HepG2 (cell line): ENCODE data around the gene KRT4. TPM values are rescaled to one million over a fixed set of nuclear protein-coding genes. Genes with fewer than 3 reads are reported as not detected.

ENCODE experiments used
- ATAC-seq: fragments of 200-7000 bp; cut with Tn5 transposase; 3 replicates; pipeline ENCODE4 v1.9.1; 2020; ENCODE audit warnings: mild to moderate bottlenecking, moderate library complexity
- BruUV-seq: library from RNA; stranded (reverse); fragments of 400-500 nt; replicated peaks from 2 replicates; lab custom pipeline; 2021; lab: Mats Ljungman, UMichigan
- CTCF ChIA-PET: fragments of 300-600 bp; formaldehyde crosslinking; extraction: SDS; loops from one replicate; lab custom pipeline; 2021; ENCODE audit warnings: low total read pairs, inconsistent platforms, low intra/inter-chr PET ratio; lab: Yijun Ruan, JAX
- POLR2A ChIA-PET: fragments of 350-600 bp; sonication (Branson Sonifier 250); formaldehyde crosslinking; loops from one replicate; lab custom pipeline; 2020; ENCODE audit warnings: antibody characterized with exemption, inconsistent platforms; lab: Yijun Ruan, JAX
- DNase-seq: peaks from one replicate; pipeline ENCODE4 v3.0.0-alpha.2; 2015; ENCODE audit warnings: low spot score
- FAIRE-seq: peaks from 3 replicates; lab custom pipeline; 2011; peaks lifted over from hg19 to GRCh38; lab: Jason Lieb, UNC
- H2AFZ ChIP-seq: one replicate; pipeline ENCODE4 v1.6.1; 2011; ENCODE audit warnings: low read length, inconsistent platforms
- H3K27ac ChIP-seq: fragments of 300-600 bp; 3 replicates; pipeline ENCODE4 v1.8.0; 2011; ENCODE audit warnings: mixed run types, mild to moderate bottlenecking, mixed read lengths, low read length, inconsistent platforms; ENCODE audit not compliant: insufficient read depth; ENCODE audit errors: extremely low read length
- H3K27me3 ChIP-seq, 2 experiments: fragments of 200-600 bp in 1 of 2; 2 replicates in 1 of 2; 3 replicates in 1 of 2; pipeline versions ENCODE4 v1.6.0 to v1.8.0; 2011; ENCODE audit warnings: low read length in 2 of 2, mild to moderate bottlenecking in 2 of 2, moderate library complexity in 2 of 2, inconsistent platforms in 1 of 2; ENCODE audit not compliant: insufficient read depth in 2 of 2, control insufficient read depth in 1 of 2
- H3K36me3 ChIP-seq, 2 experiments: fragments of 200-600 bp in 1 of 2; replicated peaks in 1 of 2; 2 replicates in 1 of 2; 3 replicates in 1 of 2; pipeline versions ENCODE4 v1.5.1 to v1.8.0; 2011; ENCODE audit warnings: low read length in 2 of 2, inconsistent platforms in 1 of 2; ENCODE audit not compliant: insufficient read depth in 2 of 2, control insufficient read depth in 1 of 2
- H3K4me1 ChIP-seq: 2 replicates; pipeline ENCODE4 v1.5.1; 2012; ENCODE audit warnings: low read length, inconsistent platforms; ENCODE audit not compliant: insufficient read depth
- H3K4me2 ChIP-seq: 2 replicates; pipeline ENCODE4 v1.6.0; 2011; ENCODE audit warnings: low read depth, low read length, inconsistent platforms
- H3K4me3 ChIP-seq, 3 experiments: fragments of 200-600 bp in 1 of 3; sonication (generic), shearing (Covaris generic) in 1 of 3; replicated peaks in 1 of 3; 2 replicates each; pipeline ENCODE4 v1.5.1; 2011 to 2016; ENCODE audit warnings: low read length in 3 of 3, inconsistent platforms in 2 of 3, low read depth in 2 of 3, mild to moderate bottlenecking in 2 of 3, control low read depth in 1 of 3, mixed read lengths in 1 of 3; ENCODE audit not compliant: insufficient read depth in 1 of 3
- H3K79me2 ChIP-seq: one replicate; pipeline ENCODE4 v1.6.1; 2011; ENCODE audit warnings: low read length, inconsistent platforms; ENCODE audit not compliant: insufficient read depth
- H3K9ac ChIP-seq: 2 replicates; pipeline ENCODE4 v1.6.0; 2011; ENCODE audit warnings: mild to moderate bottlenecking, low read depth, low read length, inconsistent platforms; ENCODE audit not compliant: insufficient read depth
- H3K9me3 ChIP-seq: 2 replicates; pipeline ENCODE4 v1.5.1; 2012; ENCODE audit warnings: mild to moderate bottlenecking, low read length
- H4K20me1 ChIP-seq: 2 replicates; pipeline ENCODE4 v1.6.0; 2011; ENCODE audit warnings: inconsistent platforms, mild to moderate bottlenecking, low read length, moderate library complexity; ENCODE audit not compliant: insufficient read depth
- BCLAF1 ChIP-seq: fragments of 450-650 bp; IDR thresholded peaks from 2 replicates; pipeline ENCODE4 v1.6.1; 2017; ENCODE audit warnings: mild to moderate bottlenecking
- HNF4G ChIP-seq, 2 experiments: sonication (generic) in 1 of 2; formaldehyde crosslinking in 1 of 2; IDR thresholded peaks; 2 replicates each; pipeline versions ENCODE4 v1.4.0 to v1.6.1; 2011 to 2020; ENCODE audit warnings: borderline replicate concordance in 2 of 2, low read depth in 2 of 2, mild to moderate bottlenecking in 2 of 2, low read length in 1 of 2, missing genetic modification reagents in 1 of 2, moderate library complexity in 1 of 2
- WGBS: methylation state at CpG from one replicate; pipeline ENCODE4 v1.1.6; 2017; ENCODE audit warnings: low lambda C conversion rate; 5-methylcytosine and 5-hydroxymethylcytosine counted together
- in situ Hi-C: cut with HindIII; loops from 2 replicates; pipeline ENCODE4 v1.10.0; 2017; ENCODE audit warnings: low pct_unique_long_range_greater_than_20kb; ENCODE audit not compliant: extremely low pct_ligation_motif_present
- intact Hi-C: fragments of 100-400 bp; cut with micrococcal nuclease; formaldehyde crosslinking; loops from one replicate; pipeline ENCODE4 v1.10.0; 2022; ENCODE audit not compliant: unreplicated experiment
- polyA plus RNA-seq, 8 experiments: library from polyadenylated mRNA; depleted of rRNA in 3 of 8; stranded (reverse) in 7 of 8; unstranded in 1 of 8; fragments of >200 nt; fragmentation: Illumina TruSeq in 4 of 8; extraction: Trizol in 4 of 8; gene quantifications; 2 replicates each; pipeline versions ENCODE4 v1.2.1 to v1.2.3, GENCODE V29; 2011 to 2016; ENCODE audit warnings: low read depth in 4 of 8, missing spikeins in 1 of 8, mixed read lengths in 1 of 8; ENCODE audit not compliant: insufficient read depth in 1 of 8
- total RNA-seq, 5 experiments: library from RNA; depleted of rRNA; stranded (reverse); fragments of >200 nt; fragmentation: Illumina TruSeq; extraction: Trizol; gene quantifications; 2 replicates each; pipeline ENCODE4 v1.2.3, GENCODE V29; 2016; ENCODE audit warnings: low read depth in 1 of 5
- TF ChIP-seq, protein P1 (sequence below): sonication (generic); formaldehyde crosslinking; IDR thresholded peaks from 2 replicates; pipeline ENCODE4 v1.4.0; 2020; ENCODE audit warnings: low read depth, mild to moderate bottlenecking, missing genetic modification reagents
- TF ChIP-seq, protein P2 (sequence below): sonication (generic); formaldehyde crosslinking; IDR thresholded peaks from 2 replicates; pipeline ENCODE4 v1.5.1; 2020; ENCODE audit warnings: missing genetic modification reagents, mild to moderate bottlenecking, borderline replicate concordance
- TF ChIP-seq, protein P3 (sequence below): sonication (generic); formaldehyde crosslinking; IDR thresholded peaks from 2 replicates; pipeline ENCODE4 v1.5.0; 2020; ENCODE audit warnings: missing genetic modification reagents
- TF ChIP-seq, protein P4 (sequence below): sonication (generic); formaldehyde crosslinking; IDR thresholded peaks from 2 replicates; pipeline ENCODE4 v1.5.0; 2020; ENCODE audit warnings: mild to moderate bottlenecking, missing genetic modification reagents

KRT4 gene
- total and polyA plus RNA-seq, 2 of the 13 experiments (the other 11 are each of a cell fraction or from before 2014, with no cell fraction given): not detected

DNA sequence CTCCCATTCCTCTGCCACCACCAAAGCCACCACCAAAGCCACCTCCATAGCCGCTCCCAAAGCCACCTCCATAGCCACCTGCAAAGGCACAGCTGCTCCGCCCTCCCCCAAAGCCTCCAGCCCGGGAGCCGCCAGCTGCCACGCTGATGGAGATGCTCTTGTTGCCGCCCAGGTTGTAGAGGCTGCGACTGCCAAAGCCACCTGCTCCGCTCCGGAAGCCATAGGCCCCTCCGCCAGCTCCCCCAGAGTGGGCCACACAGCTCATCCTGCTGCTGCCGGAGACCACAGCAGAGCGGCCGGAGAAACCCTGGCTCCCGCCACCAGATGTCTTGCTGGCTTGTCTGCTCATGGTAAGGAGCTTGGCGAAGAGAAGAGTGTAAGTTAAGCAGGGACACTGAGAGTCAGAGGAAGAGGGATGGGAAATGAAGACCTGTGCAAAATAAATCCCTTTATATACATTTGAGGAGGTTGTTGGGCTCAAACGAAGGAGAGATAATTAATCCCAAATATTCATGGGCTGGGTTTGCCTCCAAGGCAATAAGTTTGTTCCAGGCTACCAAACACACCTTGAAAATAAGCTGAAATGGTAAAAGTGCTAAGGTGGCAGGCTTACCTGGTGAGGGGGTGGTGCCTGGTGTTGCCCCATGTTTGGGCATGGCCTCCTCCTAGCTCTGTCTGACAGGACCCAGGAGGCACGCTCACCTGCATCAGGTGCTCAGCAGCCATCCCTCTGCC is 18.1 kb downstream of the KRT4 start, which contains the start of gene KRT3:
KRT3 (minus strand) TSS at position 424 of the 735 bp plus-strand sequence; CDS start at position 349, 75 bp downstream.
- Histone ChIP-seq H3K27me3 (peaks cover 0 to 23% of the 10 kb centered on the region in 2 experiments; a peak in 3 of 5 replicates), H3K4me2 (no peak within 1 kb of the TSS), H4K20me1 (no peaks in the 10 kb centered on the region), H3K4me3 (no peak within 1 kb of the TSS), H3K36me3 (no peaks in the 10 kb centered on the region), H3K9me3 (no peaks in the 10 kb centered on the region), H3K9ac (no peak within 1 kb of the TSS), H3K27ac (no peak within 1 kb of the TSS), H3K79me2 (no peaks in the 10 kb centered on the region), H3K4me1 (no peaks in the 10 kb centered on the region), H2AFZ (no peak within 1 kb of the TSS)
- POLR2A ChIA-PET: no interaction called here
- FAIRE-seq: no peak
- CTCF ChIA-PET: no interaction called here
- in situ Hi-C loops: no loop called here
- BruUV-seq: no TSS peak
- WGBS: 38% methylated on average over 7 of the region's 17 CpGs
- intact Hi-C loops: no loop called here
- DNase-seq: no peak
- ATAC-seq: no peak
- TF ChIP-seq BCLAF1 (no peak), HNF4G (IDR thresholded peaks at IDR 0.05; ENCODE audit: borderline replicate concordance, low read depth, low read length) (no peak), HNF4G (CRISPR knock-in tag; IDR thresholded peaks at IDR 0.05; ENCODE audit: borderline replicate concordance, low read depth) (no peak)
- TF ChIP-seq, protein P1, sequence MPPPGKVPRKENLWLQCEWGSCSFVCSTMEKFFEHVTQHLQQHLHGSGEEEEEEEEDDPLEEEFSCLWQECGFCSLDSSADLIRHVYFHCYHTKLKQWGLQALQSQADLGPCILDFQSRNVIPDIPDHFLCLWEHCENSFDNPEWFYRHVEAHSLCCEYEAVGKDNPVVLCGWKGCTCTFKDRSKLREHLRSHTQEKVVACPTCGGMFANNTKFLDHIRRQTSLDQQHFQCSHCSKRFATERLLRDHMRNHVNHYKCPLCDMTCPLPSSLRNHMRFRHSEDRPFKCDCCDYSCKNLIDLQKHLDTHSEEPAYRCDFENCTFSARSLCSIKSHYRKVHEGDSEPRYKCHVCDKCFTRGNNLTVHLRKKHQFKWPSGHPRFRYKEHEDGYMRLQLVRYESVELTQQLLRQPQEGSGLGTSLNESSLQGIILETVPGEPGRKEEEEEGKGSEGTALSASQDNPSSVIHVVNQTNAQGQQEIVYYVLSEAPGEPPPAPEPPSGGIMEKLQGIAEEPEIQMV (CRISPR knock-in tag): no peak
- TF ChIP-seq, protein P2, sequence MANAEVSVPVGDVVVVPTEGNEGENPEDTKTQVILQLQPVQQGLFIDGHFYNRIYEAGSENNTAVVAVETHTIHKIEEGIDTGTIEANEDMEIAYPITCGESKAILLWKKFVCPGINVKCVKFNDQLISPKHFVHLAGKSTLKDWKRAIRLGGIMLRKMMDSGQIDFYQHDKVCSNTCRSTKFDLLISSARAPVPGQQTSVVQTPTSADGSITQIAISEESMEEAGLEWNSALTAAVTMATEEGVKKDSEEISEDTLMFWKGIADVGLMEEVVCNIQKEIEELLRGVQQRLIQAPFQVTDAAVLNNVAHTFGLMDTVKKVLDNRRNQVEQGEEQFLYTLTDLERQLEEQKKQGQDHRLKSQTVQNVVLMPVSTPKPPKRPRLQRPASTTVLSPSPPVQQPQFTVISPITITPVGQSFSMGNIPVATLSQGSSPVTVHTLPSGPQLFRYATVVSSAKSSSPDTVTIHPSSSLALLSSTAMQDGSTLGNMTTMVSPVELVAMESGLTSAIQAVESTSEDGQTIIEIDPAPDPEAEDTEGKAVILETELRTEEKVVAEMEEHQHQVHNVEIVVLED (CRISPR knock-in tag): no peak
- TF ChIP-seq, protein P3, sequence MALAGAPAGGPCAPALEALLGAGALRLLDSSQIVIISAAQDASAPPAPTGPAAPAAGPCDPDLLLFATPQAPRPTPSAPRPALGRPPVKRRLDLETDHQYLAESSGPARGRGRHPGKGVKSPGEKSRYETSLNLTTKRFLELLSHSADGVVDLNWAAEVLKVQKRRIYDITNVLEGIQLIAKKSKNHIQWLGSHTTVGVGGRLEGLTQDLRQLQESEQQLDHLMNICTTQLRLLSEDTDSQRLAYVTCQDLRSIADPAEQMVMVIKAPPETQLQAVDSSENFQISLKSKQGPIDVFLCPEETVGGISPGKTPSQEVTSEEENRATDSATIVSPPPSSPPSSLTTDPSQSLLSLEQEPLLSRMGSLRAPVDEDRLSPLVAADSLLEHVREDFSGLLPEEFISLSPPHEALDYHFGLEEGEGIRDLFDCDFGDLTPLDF (CRISPR knock-in tag): no peak
- TF ChIP-seq, protein P4, sequence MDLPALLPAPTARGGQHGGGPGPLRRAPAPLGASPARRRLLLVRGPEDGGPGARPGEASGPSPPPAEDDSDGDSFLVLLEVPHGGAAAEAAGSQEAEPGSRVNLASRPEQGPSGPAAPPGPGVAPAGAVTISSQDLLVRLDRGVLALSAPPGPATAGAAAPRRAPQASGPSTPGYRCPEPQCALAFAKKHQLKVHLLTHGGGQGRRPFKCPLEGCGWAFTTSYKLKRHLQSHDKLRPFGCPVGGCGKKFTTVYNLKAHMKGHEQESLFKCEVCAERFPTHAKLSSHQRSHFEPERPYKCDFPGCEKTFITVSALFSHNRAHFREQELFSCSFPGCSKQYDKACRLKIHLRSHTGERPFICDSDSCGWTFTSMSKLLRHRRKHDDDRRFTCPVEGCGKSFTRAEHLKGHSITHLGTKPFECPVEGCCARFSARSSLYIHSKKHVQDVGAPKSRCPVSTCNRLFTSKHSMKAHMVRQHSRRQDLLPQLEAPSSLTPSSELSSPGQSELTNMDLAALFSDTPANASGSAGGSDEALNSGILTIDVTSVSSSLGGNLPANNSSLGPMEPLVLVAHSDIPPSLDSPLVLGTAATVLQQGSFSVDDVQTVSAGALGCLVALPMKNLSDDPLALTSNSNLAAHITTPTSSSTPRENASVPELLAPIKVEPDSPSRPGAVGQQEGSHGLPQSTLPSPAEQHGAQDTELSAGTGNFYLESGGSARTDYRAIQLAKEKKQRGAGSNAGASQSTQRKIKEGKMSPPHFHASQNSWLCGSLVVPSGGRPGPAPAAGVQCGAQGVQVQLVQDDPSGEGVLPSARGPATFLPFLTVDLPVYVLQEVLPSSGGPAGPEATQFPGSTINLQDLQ (CRISPR knock-in tag): no peak
